Right cardiac atrium (tissue), 5 donors: Measurements from ENCODE around the gene SAP30BP. TPM values are rescaled to one million over a fixed set of nuclear protein-coding genes. Genes with fewer than 3 reads are reported as not detected.
A peak's percentile ranks its signal among the peaks of the same experiment; 100 is the strongest.

Experiments used
- ATAC-seq, 2 donors: fragments of 200-7000 bp; cut with Tn5 transposase; one replicate each; pipeline versions ENCODE4 v1.8.0 to v1.9.1; 2020; ENCODE audit warnings: moderate library complexity in 2 of 2, mild to moderate bottlenecking in 1 of 2
- DNase-seq, 3 donors: peaks; one replicate each; pipeline ENCODE4 v3.0.0-alpha.2; 2020
- H3K27ac ChIP-seq: one replicate; pipeline ENCODE4 v1.5.1; 2013; ENCODE audit warnings: mild to moderate bottlenecking, low read length, control low read depth, moderate library complexity
- H3K27me3 ChIP-seq: one replicate; pipeline ENCODE4 v1.6.1; 2013; ENCODE audit not compliant: control insufficient read depth, insufficient read depth
- H3K4me1 ChIP-seq: one replicate; pipeline ENCODE4 v1.6.1; 2013; ENCODE audit warnings: low read length; ENCODE audit not compliant: control insufficient read depth, insufficient read depth
- H3K4me3 ChIP-seq: one replicate; pipeline ENCODE4 v1.5.1; 2013; ENCODE audit warnings: low read length, control low read depth
- H3K9me3 ChIP-seq: one replicate; pipeline ENCODE4 v1.6.1; 2013; ENCODE audit warnings: low read length; ENCODE audit not compliant: control insufficient read depth
- WGBS: extraction: QIAGEN DNeasy Blood & Tissue Kit; methylation state at CpG from one replicate; pipeline ENCODE4 v1.1.7; 2013; 5-methylcytosine and 5-hydroxymethylcytosine counted together
- intact Hi-C, 4 donors: fragments of 100-400 bp; cut with DNase I; formaldehyde crosslinking; loops; one replicate each; pipeline versions ENCODE4 v1.11.0 to v1.14.0; 2022 to 2023
- polyA plus RNA-seq: library from polyadenylated mRNA; stranded (reverse); fragments of 200-250 nt; gene quantifications from one replicate; pipeline ENCODE4 v1.2.3, GENCODE V29; 2013
- total RNA-seq, 4 donors: library from RNA; stranded (reverse); fragmentation: NEBNext Ultra II Directional; extraction: Animal tissue kit (Norgen Biotek cat#: 25700); gene quantifications; one replicate each; pipeline ENCODE4 v1.2.1, GENCODE V29; 2021
- donor health status: healthy with polysubstance abuse.
- donor health status: DM: no; HTN: yes; CAD: no.
- donor health status: DM: no; HTN: no; CAD: no.
- donor health status: DM: no; HTN: yes; CAD: no; lungs with severe emphysema.
- donor health status: DM: yes; HTN: yes; CAD: no.

The SAP30BP gene
- total and polyA plus RNA-seq, 5 donors: 51.0 to 66.5 (median 58.5) TPM

DNA sequence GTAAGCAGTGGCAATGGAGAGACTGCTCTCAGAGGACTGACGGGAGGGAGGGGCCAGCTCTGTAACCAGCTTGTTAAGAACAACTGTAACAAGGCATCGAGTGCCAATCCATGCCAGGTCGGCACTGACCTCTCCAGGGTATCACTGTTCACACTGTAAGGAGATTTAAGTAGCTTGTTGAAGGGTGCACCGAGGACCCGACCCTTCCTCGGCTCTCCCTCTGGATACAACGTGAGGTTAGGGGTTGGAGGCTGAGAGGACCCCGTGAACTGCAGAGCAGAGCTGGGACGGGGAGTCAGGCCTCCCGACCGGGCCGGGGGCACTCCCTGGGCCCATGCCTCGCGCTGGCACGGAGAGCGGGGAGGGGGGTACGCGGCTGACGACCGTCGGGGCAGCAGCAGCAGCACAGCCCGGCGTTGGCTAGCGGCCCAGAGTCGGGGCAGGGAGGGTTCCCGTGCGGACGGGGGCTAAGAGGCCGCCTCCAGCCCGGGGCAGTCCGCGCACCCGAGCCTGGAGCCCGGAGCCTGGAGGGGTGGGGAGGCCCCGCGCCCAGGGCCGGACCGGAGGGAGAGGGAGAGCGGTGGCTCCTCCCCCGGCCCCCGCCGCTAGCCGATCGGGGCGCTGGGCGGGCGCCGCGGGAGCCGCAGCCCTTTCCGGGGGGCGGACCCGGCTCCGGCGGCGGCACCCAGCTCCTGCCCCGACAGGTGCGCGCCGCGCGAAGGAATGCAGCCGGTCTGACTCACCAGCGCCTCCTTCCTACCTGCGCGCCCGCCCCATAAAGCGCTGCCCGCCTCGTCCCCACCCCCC is 53.7 kb downstream of the SAP30BP start, which contains the start of gene ITGB4:
TSS of gene ITGB4 (plus strand) at position 804 of the 807 bp plus-strand sequence. CDS start 3,245 bp downstream, outside the sequence.
- peak within 1 kb of the TSS; percentile 0 for H3K27ac ChIP-seq
- H3K9me3 ChIP-seq: no peaks in the 10 kb centered on the region
- intact Hi-C loops: no loop called here
- DNase-seq (peak; percentile 54 to 83 (median 82)), ATAC-seq (peak; percentile 76 to 78)
- WGBS: 3% methylated on average over 69 of the region's 70 CpGs
- H3K4me1 ChIP-seq: no peaks in the 10 kb centered on the region
- peak within 1 kb of the TSS; percentile 56 for H3K4me3 ChIP-seq
- no peaks in the 10 kb centered on the region for H3K27me3 ChIP-seq

GRCh38 chr17:75721463-75722011 is 54.4 kb downstream of the SAP30BP start:
- H3K27ac ChIP-seq: no peak overlapping the region
- intact Hi-C loops: no loop called here
- no peaks in the 10 kb centered on the region for H3K9me3 ChIP-seq
- 22% methylated on average over 33 of the region's 33 CpGs for WGBS
- peak; percentile 7 to 21 for ATAC-seq
- DNase-seq: no peak
- no peaks in the 10 kb centered on the region for H3K27me3 ChIP-seq
- no peaks in the 10 kb centered on the region for H3K4me1 ChIP-seq
- H3K4me3 ChIP-seq: peak overlapping the region; percentile 56

DNA sequence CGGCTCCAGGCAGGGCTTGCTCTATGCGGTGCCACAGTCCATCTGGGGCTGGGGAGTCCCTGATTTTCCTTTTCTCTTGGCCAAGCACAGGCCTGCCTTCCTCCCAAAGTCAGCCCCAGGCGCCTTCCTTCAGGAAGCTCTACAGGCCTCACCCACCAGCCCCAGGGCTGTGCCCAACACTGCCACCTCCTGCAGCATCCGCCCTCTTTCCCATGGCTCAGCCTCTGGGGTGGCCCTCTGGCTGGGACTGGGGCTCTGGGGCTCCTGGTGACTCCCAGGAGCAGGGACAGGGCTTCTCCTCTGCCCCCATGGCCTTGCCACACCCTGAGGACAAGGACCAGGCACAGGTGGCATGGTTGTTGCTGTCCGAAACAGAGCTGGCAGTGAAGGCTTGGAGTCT is 54.9 kb downstream of the SAP30BP start:
- no peaks in the 10 kb centered on the region for H3K9me3 ChIP-seq
- 86% methylated on average over 5 of the region's 5 CpGs for WGBS
- DNase-seq (peak in 1 of 3 donors; percentile 58), ATAC-seq (peak; percentile 50 to 56)
- no peaks in the 10 kb centered on the region for H3K4me1 ChIP-seq
- intact Hi-C loops: no loop called here
- peak overlapping the region; percentile 0 for H3K27ac ChIP-seq
- H3K4me3 ChIP-seq: no peak overlapping the region
- H3K27me3 ChIP-seq: no peaks in the 10 kb centered on the region

GRCh38 chr17:75722542-75723095 is 55.5 kb downstream of the SAP30BP start:
- intact Hi-C loops: no loop called here
- no peaks in the 10 kb centered on the region for H3K4me1 ChIP-seq
- H3K9me3 ChIP-seq: no peaks in the 10 kb centered on the region
- ATAC-seq (no peak), DNase-seq (no peak)
- H3K4me3 ChIP-seq: no peak overlapping the region
- H3K27me3 ChIP-seq: no peaks in the 10 kb centered on the region
- no peak overlapping the region for H3K27ac ChIP-seq
- WGBS: 88% methylated on average over 9 of the region's 9 CpGs

DNA sequence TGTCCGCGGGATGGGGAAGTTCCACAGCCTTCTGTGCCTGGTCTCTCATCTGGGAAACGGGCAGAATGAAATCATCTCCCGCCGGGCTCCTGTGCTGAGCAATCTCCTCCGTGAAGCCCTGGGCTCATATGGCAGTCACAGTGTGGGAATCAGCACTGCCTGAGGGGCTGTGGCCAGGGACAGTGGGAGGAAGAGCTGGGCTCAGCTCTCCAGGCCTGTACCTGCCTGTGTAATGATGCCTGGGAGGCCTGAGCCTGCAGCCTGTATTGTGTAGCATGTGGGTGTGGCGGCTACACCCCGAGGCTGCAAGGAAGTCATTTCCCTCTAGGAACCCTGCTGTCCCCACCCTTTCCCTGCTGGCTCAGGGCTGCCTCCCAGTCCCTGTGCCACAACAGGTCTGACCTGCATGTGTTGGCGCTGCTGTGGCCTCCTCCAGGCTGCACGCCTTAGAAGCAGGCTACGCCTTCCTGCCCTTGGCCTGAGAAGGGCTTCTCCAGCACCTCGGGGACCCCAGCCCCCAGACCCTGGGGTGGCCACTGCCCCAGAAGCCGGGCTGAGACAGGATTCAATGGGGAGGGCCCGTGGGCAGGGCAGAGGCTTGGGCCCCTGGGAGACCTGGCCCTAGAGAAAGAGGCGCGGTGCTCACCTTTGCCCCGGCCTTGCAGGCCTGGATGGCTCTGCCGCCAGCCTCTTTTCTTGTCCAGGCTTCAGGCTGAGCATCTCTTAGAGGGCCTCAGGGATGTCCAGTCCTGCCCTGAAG is 56.2 kb downstream of the SAP30BP start:
- H3K27me3 ChIP-seq: no peaks in the 10 kb centered on the region
- DNase-seq (peak in 2 of 3 donors; percentile 65 to 74), ATAC-seq (peak; percentile 53 to 81)
- H3K27ac ChIP-seq: no peak overlapping the region
- no peaks in the 10 kb centered on the region for H3K9me3 ChIP-seq
- intact Hi-C loops: no loop called here
- 71% methylated on average over 18 of the region's 18 CpGs for WGBS
- H3K4me1 ChIP-seq: no peaks in the 10 kb centered on the region
- H3K4me3 ChIP-seq: no peak overlapping the region

DNA sequence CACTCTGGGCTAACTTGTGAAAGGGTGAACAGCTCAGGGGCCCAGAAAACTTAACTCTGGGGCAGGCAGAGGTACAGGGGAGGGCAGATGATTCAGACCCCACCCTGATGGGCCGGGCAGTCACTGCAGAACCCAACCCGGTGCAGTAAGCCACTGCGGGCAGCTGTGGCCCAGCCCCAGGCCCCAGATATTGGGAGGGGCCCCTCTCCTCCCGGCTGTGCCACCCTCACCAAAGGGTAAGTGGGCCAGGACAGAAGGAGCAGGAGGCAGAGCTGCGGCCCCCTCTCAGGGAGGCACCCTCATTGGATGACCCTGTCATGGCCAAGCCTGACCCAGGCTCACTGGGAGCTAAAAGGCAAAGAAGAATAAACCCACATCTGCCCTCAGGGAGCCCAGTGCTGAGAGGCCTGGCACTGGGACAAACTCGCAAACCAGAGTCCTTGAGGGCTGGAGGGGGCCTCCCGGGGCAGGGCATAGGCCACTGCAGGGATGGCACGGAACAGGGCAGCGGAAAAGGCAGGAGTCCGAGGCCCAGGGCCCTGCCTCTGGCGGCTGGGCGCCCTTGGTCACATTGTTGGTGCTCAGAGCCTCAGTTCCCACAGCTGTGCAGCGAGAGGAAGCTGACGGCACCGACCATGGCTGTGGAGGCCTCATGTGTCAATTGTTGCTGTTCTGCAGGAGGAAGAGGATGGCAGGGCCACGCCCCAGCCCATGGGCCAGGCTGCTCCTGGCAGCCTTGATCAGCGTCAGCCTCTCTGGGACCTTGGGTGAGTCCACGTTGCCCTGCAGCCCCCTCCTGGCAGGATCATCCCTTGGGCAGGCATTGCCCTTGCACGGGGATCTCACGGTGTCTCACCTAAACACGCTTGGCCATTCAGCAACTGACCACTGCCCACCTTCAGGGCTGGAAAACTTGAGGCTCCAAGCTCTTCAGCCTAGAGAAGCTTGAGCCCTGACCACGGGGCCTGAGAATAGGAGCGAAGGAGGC is 57.2 kb downstream of the SAP30BP start:
- intact Hi-C loops: no loop called here
- DNase-seq (no peak), ATAC-seq (no peak)
- no peak overlapping the region for H3K27ac ChIP-seq
- H3K4me3 ChIP-seq: no peak overlapping the region
- WGBS: 86% methylated on average over 23 of the region's 23 CpGs
- H3K4me1 ChIP-seq: no peaks in the 10 kb centered on the region
- no peaks in the 10 kb centered on the region for H3K27me3 ChIP-seq
- no peaks in the 10 kb centered on the region for H3K9me3 ChIP-seq

DNA sequence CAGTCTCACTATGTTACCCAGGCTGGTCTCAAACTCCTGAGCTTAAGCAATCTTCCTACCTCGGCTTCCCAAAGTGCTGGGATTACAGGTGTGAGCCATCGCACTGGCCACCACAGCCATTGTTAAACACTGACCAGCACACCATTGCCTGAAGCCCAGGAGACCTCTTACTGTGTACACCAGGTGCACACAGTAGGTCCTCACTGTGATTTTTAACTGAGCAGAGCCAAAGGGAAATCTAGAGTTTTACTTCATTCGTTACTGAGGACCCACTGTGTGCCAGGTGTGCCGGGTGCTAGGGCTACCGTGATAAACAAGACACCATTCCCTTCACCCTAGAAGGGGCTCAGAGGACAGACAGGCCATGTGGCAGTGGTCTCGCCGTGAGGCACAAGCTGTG is 58.4 kb downstream of the SAP30BP start:
- WGBS: 92% methylated on average over 7 of the region's 7 CpGs
- H3K27me3 ChIP-seq: no peaks in the 10 kb centered on the region
- no peak overlapping the region for H3K27ac ChIP-seq
- H3K4me3 ChIP-seq: no peak overlapping the region
- intact Hi-C loops: no loop called here
- H3K9me3 ChIP-seq: no peaks in the 10 kb centered on the region
- ATAC-seq (no peak), DNase-seq (no peak)
- H3K4me1 ChIP-seq: no peaks in the 10 kb centered on the region

GRCh38 chr17:75727391-75727790 is 60.3 kb downstream of the SAP30BP start:
- 91% methylated on average over 18 of the region's 18 CpGs for WGBS

GRCh38 chr17:75729351-75729750 is 62.2 kb downstream of the SAP30BP start:
- DNase-seq: no peak
- Histone ChIP-seq H3K27me3 (no peaks in the 10 kb centered on the region), H3K4me1 (no peaks in the 10 kb centered on the region), H3K27ac (no peak overlapping the region), H3K9me3 (no peaks in the 10 kb centered on the region), H3K4me3 (no peak overlapping the region)
- no peak for ATAC-seq
- WGBS: 89% methylated on average over 7 of the region's 7 CpGs
- intact Hi-C loops: no loop called here

More at GRCh38 chr17:75727391-75727790, 60.3 kb downstream of the SAP30BP start:
- intact Hi-C loops: no loop called here
- H3K27ac ChIP-seq: no peak overlapping the region
- no peaks in the 10 kb centered on the region for H3K27me3 ChIP-seq
- no peak overlapping the region for H3K4me3 ChIP-seq
- DNase-seq: no peak
- H3K4me1 ChIP-seq: no peaks in the 10 kb centered on the region
- no peaks in the 10 kb centered on the region for H3K9me3 ChIP-seq
- ATAC-seq: no peak

DNA sequence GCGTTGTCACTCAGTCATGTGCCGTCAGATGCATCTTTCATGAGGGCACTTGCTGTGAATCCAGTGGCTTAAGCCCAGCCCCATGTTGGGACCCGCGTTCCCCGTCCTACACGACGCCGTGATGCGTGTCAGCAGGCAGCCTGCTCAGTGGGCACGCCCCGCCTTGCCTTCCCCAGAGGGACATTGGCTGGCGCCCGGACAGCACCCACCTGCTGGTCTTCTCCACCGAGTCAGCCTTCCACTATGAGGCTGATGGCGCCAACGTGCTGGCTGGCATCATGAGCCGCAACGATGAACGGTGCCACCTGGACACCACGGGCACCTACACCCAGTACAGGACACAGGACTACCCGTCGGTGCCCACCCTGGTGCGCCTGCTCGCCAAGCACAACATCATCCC is 62.9 kb downstream of the SAP30BP start:
- intact Hi-C loops: no loop called here
- ATAC-seq (no peak), DNase-seq (no peak)
- H3K27ac ChIP-seq: no peak overlapping the region
- no peaks in the 10 kb centered on the region for H3K4me1 ChIP-seq
- no peaks in the 10 kb centered on the region for H3K9me3 ChIP-seq
- 93% methylated on average over 24 of the region's 24 CpGs for WGBS
- no peak overlapping the region for H3K4me3 ChIP-seq
- no peaks in the 10 kb centered on the region for H3K27me3 ChIP-seq
